NCI-H460 (cell line): Measurements from ENCODE around the gene BMS1. TPM values are rescaled to one million over a fixed set of nuclear protein-coding genes. Genes with fewer than 3 reads are reported as not detected.
"Not testable (repeated sequence)": the region's sequence is repeated elsewhere in the genome, so short reads cannot be mapped to it uniquely, and the experiment has no call there.

Experiments used
- DNase-seq: peaks from one replicate; pipeline ENCODE4 v3.0.0-alpha.2; 2016; ENCODE audit warnings: low read depth; ENCODE audit errors: extremely low read depth
- polyA plus RNA-seq: library from polyadenylated mRNA; depleted of rRNA; stranded (reverse); fragments of >200 nt; gene quantifications from 2 replicates; pipeline ENCODE4 v1.2.3, GENCODE V29; 2014; cell fraction: nucleus; rRNA removed
- total RNA-seq: library from RNA; depleted of rRNA; stranded (reverse); fragments of >200 nt; shearing (Covaris generic); gene quantifications from 2 replicates; pipeline ENCODE4 v1.2.3, GENCODE V29; 2014; rRNA removed

BMS1 gene, protein sequence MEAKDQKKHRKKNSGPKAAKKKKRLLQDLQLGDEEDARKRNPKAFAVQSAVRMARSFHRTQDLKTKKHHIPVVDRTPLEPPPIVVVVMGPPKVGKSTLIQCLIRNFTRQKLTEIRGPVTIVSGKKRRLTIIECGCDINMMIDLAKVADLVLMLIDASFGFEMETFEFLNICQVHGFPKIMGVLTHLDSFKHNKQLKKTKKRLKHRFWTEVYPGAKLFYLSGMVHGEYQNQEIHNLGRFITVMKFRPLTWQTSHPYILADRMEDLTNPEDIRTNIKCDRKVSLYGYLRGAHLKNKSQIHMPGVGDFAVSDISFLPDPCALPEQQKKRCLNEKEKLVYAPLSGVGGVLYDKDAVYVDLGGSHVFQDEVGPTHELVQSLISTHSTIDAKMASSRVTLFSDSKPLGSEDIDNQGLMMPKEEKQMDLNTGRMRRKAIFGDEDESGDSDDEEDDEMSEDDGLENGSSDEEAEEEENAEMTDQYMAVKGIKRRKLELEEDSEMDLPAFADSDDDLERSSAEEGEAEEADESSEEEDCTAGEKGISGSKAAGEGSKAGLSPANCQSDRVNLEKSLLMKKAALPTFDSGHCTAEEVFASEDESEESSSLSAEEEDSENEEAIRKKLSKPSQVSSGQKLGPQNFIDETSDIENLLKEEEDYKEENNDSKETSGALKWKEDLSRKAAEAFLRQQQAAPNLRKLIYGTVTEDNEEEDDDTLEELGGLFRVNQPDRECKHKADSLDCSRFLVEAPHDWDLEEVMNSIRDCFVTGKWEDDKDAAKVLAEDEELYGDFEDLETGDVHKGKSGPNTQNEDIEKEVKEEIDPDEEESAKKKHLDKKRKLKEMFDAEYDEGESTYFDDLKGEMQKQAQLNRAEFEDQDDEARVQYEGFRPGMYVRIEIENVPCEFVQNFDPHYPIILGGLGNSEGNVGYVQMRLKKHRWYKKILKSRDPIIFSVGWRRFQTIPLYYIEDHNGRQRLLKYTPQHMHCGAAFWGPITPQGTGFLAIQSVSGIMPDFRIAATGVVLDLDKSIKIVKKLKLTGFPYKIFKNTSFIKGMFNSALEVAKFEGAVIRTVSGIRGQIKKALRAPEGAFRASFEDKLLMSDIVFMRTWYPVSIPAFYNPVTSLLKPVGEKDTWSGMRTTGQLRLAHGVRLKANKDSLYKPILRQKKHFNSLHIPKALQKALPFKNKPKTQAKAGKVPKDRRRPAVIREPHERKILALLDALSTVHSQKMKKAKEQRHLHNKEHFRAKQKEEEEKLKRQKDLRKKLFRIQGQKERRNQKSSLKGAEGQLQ
- 22.3 and 27.8 TPM in 2 replicates for total RNA-seq
- polyA plus RNA-seq, result 12.3 and 14.1 TPM in 2 replicates

GRCh38 chr10:42782446-42783180, at the start of gene BMS1:
Gene BMS1, plus strand, starts transcription at chr10:42782795. Its CDS starts 1,600 bp downstream, at chr10:42784395.
- peak; percentile 92 for DNase-seq

- no peak for DNase-seq
Observed at GRCh38 chr10:42734536-42734935, 48.1 kb upstream of the BMS1 start.

- DNase-seq, result no peak
Observed at GRCh38 chr10:42738679-42739078, 43.9 kb upstream of the BMS1 start.

DNA sequence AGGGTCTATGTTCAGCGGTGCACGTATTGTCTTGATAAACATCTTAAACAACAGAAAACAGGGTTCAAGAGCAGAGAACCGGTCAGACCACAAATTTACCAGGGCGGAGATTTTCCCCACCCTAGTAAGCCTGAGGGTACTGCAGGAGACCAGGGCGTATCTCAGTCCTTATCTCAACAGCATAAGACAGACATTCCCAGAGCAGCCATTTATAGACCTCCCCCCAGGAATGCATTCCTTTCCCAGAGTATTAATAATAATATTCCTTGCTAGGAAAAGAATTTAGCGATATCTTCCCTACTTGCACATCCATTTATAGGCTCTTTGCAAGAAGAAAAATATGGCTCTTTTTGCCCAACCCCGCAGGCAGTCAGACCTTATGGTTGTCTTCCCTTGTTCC, 41.1 kb upstream of the BMS1 start:
- not testable (repeated sequence) for DNase-seq

- DNase-seq, result no peak
Observed at GRCh38 chr10:42743697-42744096, 38.9 kb upstream of the BMS1 start.

DNA sequence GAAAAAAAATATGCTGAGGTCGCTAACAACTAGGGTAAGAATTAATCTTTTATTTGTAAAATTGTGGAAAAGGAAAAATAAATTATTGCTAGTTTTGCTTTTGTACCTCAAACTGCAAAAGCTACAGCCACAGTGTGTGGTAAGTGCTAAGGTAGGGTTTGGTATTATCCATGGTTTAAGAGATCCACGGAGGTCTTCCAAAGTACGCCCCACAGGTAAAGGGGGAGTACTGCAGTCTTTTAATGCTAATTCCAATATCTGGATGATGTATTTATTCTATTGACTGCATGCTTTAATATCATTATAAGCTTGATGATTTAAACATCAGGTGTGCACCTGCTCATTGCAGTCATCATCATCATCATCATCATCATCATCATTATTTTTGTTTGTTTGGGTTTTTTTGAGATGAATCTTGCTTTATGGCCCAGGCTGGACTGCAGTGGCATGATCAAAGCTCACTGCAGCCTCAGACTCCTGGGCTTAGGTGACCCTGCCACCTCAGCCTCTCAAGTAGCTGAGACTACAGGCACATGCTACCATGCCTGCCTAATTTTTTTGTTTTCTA, 38.4 kb upstream of the BMS1 start:
- DNase-seq, result no peak

DNA sequence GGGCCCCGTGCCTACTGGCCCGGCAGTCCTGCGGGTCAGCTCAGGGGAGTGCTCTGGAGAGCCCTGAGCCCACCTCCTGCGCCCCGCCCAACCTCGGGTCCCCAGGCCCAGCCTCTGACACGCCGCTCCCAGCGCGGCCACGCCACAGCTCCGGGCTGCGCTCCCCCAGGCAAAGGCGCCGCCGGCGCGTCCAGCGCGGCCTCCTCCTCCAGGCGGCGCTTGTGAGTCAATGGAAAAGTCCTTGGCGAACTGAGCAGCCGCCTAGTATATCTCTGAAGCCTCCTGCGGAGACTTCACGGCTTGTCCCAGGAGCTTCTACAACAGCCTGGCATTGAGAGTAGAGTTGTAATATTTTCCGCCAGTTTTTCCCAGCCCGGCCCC, 29.5 kb upstream of the BMS1 start:
- DNase-seq, result peak; percentile 79

DNA sequence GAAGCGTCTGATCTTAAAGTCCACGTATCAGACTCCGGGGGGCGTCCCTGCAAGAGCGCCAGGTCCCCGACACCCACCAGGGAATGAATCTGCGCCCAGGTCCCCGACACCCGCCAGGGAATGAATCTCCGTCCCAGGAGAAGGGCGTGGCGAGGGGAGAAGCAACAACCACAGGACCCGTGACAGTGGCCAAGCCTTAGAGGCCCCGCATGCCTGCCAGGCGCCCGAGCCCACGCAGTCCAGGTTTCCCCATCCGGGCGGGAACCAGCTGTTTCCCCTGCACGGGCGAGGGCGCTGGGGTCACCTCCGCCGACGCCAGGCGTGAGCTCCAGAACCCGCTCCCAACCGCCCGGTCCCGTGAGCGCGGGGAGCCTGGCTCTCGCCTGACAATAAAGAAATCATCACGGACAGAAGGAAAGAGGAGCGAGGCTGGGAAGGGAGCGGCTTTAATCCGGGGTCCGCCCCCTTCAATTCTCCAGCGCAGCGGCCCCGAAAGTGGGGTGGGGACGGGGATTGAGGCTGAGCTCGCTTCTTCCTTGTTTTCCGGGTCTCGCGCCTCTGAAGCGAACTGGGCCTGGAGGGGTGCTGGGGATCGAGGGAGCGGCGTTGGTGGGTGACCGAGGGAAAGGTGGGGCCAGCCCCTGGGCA, 29.0 kb upstream of the BMS1 start:
- DNase-seq, result no peak

DNA sequence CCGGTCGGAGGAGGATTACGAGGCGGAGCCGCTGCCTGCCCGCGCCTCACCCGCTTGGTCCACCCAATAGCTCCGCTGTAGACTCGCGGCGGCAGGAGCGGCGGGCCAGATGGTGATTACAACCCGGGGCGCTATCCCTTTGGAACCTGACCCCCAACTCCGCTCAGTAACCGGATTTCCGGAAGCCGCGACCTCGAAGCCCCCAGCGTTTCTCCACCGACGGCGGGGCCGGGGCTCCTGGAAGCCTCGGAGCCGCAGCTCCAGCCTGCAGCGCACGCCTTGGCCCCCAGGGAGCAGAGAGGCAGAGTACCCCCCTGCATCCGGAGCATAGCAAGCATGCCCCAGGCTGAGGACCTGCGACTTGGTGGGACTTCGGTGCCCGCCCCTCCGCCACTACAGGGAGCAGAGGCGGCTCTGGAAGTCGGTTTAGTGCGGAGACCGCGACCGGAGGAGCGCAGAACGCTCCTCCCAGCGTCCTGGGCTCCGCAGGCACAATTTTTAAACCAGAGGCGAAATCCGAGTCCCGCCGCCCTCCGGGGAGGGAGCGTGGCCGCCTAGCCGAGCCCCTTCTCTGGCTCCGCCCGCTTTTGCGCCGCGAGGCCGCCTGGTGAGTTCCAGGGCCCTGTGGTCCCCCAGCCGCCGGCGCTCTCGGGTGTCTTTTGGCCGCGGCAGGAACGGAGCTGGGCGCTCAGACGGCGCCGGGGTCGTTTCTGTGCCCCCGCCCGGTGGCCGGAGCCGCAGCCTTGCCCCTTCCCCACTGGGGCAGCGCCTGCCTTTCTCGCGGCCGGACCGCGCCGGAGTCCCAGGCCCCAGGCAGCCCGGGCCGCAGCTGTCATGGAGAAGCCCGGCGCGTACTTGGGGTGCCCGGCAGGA, 28.2 kb upstream of the BMS1 start:
- DNase-seq, result no peak

GRCh38 chr10:42755028-42755451, 27.6 kb upstream of the BMS1 start:
- DNase-seq, result no peak

DNA sequence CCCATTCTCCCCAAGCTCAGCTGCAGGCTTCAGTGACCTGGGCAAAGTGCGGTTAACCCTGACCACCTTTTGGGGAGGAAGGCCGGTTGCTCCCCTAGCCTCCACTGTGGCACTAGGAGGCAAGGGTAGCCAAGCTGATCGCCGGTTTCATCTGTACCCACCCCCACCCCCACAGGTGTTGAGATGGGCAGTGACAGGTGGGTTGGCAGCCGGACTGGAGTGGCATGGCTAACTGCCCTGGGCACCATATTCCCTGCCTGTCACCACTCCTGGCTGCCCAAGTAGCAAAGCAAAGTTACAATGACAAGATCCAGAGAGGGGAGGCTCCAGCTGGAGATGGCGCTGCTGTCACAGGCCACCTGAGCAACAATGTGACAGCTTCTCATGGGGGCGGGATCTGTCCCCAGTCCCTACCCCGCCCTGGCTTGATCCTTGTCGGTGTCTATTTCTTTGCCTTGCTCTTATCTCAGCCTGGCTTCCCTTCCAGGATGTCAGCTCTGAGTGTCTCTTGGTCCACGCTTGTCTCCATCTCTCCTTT, 27.0 kb upstream of the BMS1 start:
- no peak for DNase-seq

- no peak for DNase-seq
Observed at GRCh38 chr10:42767906-42768305, 14.7 kb upstream of the BMS1 start.

GRCh38 chr10:42768581-42769152, 13.9 kb upstream of the BMS1 start:
- no peak for DNase-seq

- DNase-seq, result no peak
Observed at GRCh38 chr10:42769173-42769572, 13.4 kb upstream of the BMS1 start.

DNA sequence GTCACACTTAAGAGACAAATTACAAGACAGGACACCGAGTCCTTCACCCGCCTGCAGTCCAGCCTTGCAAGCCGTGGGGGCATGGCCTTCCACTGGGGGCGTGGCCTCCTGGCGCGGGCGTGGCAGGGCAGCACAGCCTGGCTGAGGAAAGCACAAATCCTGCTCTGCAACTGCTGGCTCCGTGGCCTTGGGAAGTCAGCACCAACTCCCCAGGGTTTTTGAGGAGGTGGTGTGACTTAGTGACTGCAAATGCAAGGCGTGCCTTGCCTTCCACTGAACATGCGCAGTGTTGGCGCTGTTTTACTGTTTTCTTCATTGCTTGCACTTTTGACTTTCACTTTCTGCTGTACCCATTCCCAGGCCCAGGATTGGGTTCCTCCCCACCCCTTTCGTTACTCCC, 12.9 kb upstream of the BMS1 start:
- peak; percentile 53 for DNase-seq

DNA sequence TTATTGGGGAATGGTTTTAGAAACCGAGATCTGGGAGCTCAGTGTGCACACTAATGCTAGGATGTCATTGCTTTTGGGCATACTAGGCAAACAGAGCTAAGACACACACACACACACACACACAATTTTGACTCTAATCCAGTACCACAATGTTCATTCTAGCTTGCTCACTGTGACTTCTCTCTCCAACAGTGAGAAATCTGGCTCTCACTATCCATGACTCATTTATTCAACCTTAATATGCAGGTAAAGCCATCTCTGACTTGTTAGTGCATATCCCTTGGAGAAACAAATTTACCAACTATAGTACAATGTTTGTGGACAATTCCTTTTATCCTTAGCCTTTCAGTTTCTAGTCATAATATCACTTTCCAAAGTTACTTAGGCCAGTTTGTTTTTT, 5.9 kb upstream of the BMS1 start:
- no peak for DNase-seq

DNA sequence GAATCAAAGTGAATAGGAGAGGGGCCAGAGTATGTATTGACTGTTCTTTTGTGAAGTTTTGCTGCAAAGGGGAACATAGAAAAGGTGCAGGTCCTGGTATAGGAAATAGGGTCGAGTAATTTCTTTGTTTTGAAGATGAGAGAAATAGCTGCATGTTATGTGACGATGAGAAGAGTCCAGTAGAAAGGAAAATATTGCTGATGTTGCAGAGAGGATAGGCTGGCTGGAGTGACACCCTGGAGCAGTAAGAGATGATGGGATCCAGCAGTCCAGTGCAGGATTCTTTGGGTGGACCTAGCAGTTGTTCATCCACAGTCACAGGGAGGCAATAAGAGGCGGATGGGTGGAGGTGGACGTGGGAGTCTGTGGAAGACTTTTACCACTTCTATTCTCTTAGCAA, 2.1 kb upstream of the BMS1 start:
- no peak for DNase-seq
